Measurements from ENCODE around the gene CCDC158. TPM values are rescaled to one million over a fixed set of nuclear protein-coding genes. Genes with fewer than 3 reads are reported as not detected.

The CCDC158 gene
- total and polyA plus RNA-seq, 2 of the 8 experiments (the other 6 are each of a cell fraction or from before 2014, with no cell fraction given) = not detected

DNA sequence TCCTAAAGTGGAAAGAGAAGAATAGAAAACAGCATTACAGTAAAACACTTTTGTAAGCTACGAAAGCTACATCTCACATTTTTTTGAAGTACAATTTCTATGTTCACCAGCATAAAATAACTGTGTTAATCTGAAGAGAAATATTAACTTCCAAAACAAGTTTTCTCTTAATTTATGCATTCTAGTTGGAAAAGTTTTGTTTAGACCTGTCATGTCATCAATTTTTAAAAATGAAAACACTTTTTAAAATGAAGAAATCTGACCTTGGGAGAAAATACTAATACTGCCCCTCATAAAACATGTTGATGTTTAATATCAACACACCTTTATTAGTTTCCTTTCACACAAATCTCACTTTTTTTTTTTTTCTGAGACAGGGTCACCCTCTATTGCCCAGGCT, 45.2 kb downstream of the CCDC158 start:
- Histone ChIP-seq H3K23me2 (ENCODE audit: low read depth, low read length) (no peaks in the 10 kb centered on the region), H2BK20ac (ENCODE audit: low read length) (no peak overlapping the region), H3K23ac (ENCODE audit: insufficient read length) (no peak overlapping the region), H2BK12ac (ENCODE audit: low read depth, low read length) (no peak overlapping the region), H4K91ac (replicated peaks; ENCODE audit: insufficient read length, low read length) (no peak overlapping the region), H2BK120ac (replicated peaks; ENCODE audit: low read depth, low read length) (no peak overlapping the region), H3K79me2 (ENCODE audit: control insufficient read depth in 1 of 2, insufficient read depth in 2 of 2, low read length in 2 of 2) (no peaks in the 10 kb centered on the region), H3K9ac (replicated peaks in 1 of 4; ENCODE audit: extremely low read depth in 1 of 4, low read depth in 3 of 4, low read length in 3 of 4) (no peak overlapping the region), H3K4me3 (ENCODE audit: extremely low read depth in 1 of 4, insufficient read depth in 2 of 4, low read depth in 3 of 4, low read length in 4 of 4) (no peak overlapping the region), H3K36me3 (ENCODE audit: control insufficient read depth in 2 of 4, insufficient read depth in 4 of 4, low read length in 3 of 4) (no peaks in the 10 kb centered on the region), H3K56ac (replicated peaks; ENCODE audit: insufficient read length, low read depth, low read length) (no peak overlapping the region), H4K5ac (ENCODE audit: insufficient read length, low read depth, low read length) (no peak overlapping the region), H4K8ac (ENCODE audit: extremely low read depth, insufficient read depth, low read length) (no peak overlapping the region), H4K20me1 (replicated peaks in 1 of 2; ENCODE audit: control insufficient read depth in 1 of 2, insufficient read depth in 2 of 2, low read length in 2 of 2) (no peaks in the 10 kb centered on the region), H3K14ac (ENCODE audit: insufficient read length) (no peak overlapping the region), H3K4ac (replicated peaks; ENCODE audit: insufficient read length, low read depth, low read length) (no peak overlapping the region), H3K4me2 (ENCODE audit: insufficient read depth in 1 of 2, low read depth in 2 of 2, low read length in 2 of 2) (no peak overlapping the region), H3K4me1 (replicated peaks in 1 of 4; ENCODE audit: control insufficient read depth in 3 of 4, insufficient read depth in 4 of 4, low read length in 3 of 4) (peaks cover under 1 to 7% (median 5%) of the 10 kb centered on the region in 4 experiments), H2BK5ac (ENCODE audit: low read depth, low read length) (no peak overlapping the region), H2BK15ac (ENCODE audit: low read length) (no peak overlapping the region), H2AK5ac (ENCODE audit: low read depth, low read length) (no peak overlapping the region), H2AFZ (ENCODE audit: low read length) (no peak overlapping the region), H3K27ac (ENCODE audit: low read depth, low read length) (no peak overlapping the region), H3K9me3 (ENCODE audit: insufficient read depth in 2 of 2, low read depth in 1 of 2, low read length in 1 of 2) (no peaks in the 10 kb centered on the region), H3K27me3 (replicated peaks in 1 of 4; ENCODE audit: control insufficient read depth in 3 of 4, extremely low read depth in 1 of 4, insufficient read depth in 3 of 4, low read length in 3 of 4) (no peaks in the 10 kb centered on the region), H3K79me1 (ENCODE audit: low read depth, low read length) (no peaks in the 10 kb centered on the region), H3K18ac (ENCODE audit: extremely low read depth, low read length) (no peak overlapping the region)
- whole genome bisulfite sequencing, 2 experiments (ENCODE audit: extremely low coverage in 1 of 2, insufficient coverage in 1 of 2, insufficient read length in 1 of 2, insufficient replicate concordance in 2 of 2, low coverage in 1 of 2, low lambda C conversion rate in 2 of 2, missing lambda C conversion rate in 1 of 2) = 100% methylated on average over 1 of the region's 1 CpG; no CpG with 5 or more reads in 1 of the 2 experiments
- TF ChIP-seq CEBPB (IDR thresholded peaks at IDR 0.05; ENCODE audit: low read depth, low read length) (no peak), SP1 (IDR thresholded peaks at IDR 0.05; ENCODE audit: low read depth, low read length) (no peak), RAD21 (IDR thresholded peaks at IDR 0.05 in 1 of 2, conservative IDR thresholded peaks at IDR 0.05 in 1 of 2; ENCODE audit: low read depth in 2 of 2, low read length in 2 of 2) (no peak), CHD1 (IDR thresholded peaks at IDR 0.05; ENCODE audit: low read depth, low read length) (no peak), TAF1 (IDR thresholded peaks at IDR 0.05; ENCODE audit: low read depth, low read length) (no peak), EZH2 (IDR thresholded peaks at IDR 0.05; ENCODE audit: low read depth, low read length, severe bottlenecking) (no peak), CTBP2 (IDR thresholded peaks at IDR 0.05; ENCODE audit: borderline replicate concordance, insufficient read depth, insufficient read length, low read length) (no peak), POLR2A (IDR thresholded peaks at IDR 0.05; ENCODE audit: control extremely low read depth in 1 of 2, low read depth in 2 of 2, low read length in 2 of 2) (no peak), CHD2 (IDR thresholded peaks at IDR 0.05; ENCODE audit: low read length) (no peak), KDM5A (IDR thresholded peaks at IDR 0.05; ENCODE audit: low read length) (no peak), ASH2L (IDR thresholded peaks at IDR 0.05; ENCODE audit: low read length) (no peak), RNF2 (IDR thresholded peaks at IDR 0.05; ENCODE audit: borderline replicate concordance, low read depth, low read length, missing control alignments, poor library complexity, severe bottlenecking) (no peak), FOSL1 (IDR thresholded peaks at IDR 0.05; ENCODE audit: insufficient read depth, low read depth, low read length) (no peak), SP2 (IDR thresholded peaks at IDR 0.05; ENCODE audit: low read length) (no peak)
- no peak for DNase-seq (ENCODE audit: low read depth in 1 of 2, low spot score in 2 of 2)
- ChIA-PET POLR2A (ENCODE audit: partially characterized antibody) (interaction anchor here (0.8 to 1.6 kb wide), 2 partner anchors 162 to 227 kb away, joined by 3 read pairs; partner anchors contain the start of gene SCARB2), CTCF (ENCODE audit: partially characterized antibody) (interaction anchor here (0.6 to 5.8 kb wide), 9 partner anchors 9 to 195 kb away, joined by 3 to 153 read pairs (median 12); partner anchors contain the start of gene FAM47E)
- no peak for FAIRE-seq

Measured in H1 (cell line).